ENCODE results near the gene PSME4. TPM values are rescaled to one million over a fixed set of nuclear protein-coding genes. Genes with fewer than 3 reads are reported as not detected.

The PSME4 gene
- polyA plus RNA-seq, 1 experiment: 52.0 TPM

GRCh38 chr2:53867169-53867568, 103.6 kb downstream of the PSME4 start:
- no peak for TF ChIP-seq CTCF (IDR thresholded peaks at IDR 0.05; ENCODE audit: low read depth, low read length)
- H3K4me3 ChIP-seq (ENCODE audit: low read depth, low read length): no peak overlapping the region
- DNase-seq (ENCODE audit: low read depth, low spot score): no peak
- H3K27ac ChIP-seq (ENCODE audit: low read depth, low read length): no peak overlapping the region
- ChIA-PET CTCF (interaction anchor here (1.6 kb wide), 1 partner anchor 9 kb away, joined by 8 read pairs; no protein-coding TSS in a partner anchor), POLR2A (interaction anchor here (0.6 kb wide), 1 partner anchor 45 kb away, joined by 4 read pairs; no protein-coding TSS in a partner anchor)
- H3K27me3 ChIP-seq (ENCODE audit: control insufficient read depth, insufficient read depth, low read length): no peaks in the 10 kb centered on the region
- no peaks in the 10 kb centered on the region for H3K9me3 ChIP-seq (ENCODE audit: control insufficient read depth, insufficient read depth, low read length)

GRCh38 chr2:53865962-53866361, 104.8 kb downstream of the PSME4 start:
- Histone ChIP-seq H3K9me3 (ENCODE audit: control insufficient read depth, insufficient read depth, low read length) (no peaks in the 10 kb centered on the region), H3K27me3 (ENCODE audit: control insufficient read depth, insufficient read depth, low read length) (no peaks in the 10 kb centered on the region), H3K27ac (ENCODE audit: low read depth, low read length) (no peak overlapping the region), H3K4me3 (ENCODE audit: low read depth, low read length) (no peak overlapping the region)
- no peak for TF ChIP-seq CTCF (IDR thresholded peaks at IDR 0.05; ENCODE audit: low read depth, low read length)
- DNase-seq (ENCODE audit: low read depth, low spot score): no peak
- ChIA-PET POLR2A (interaction anchor here (0.6 kb wide), 1 partner anchor 28 kb away, joined by 3 read pairs; no protein-coding TSS in a partner anchor), CTCF (interaction anchor here (1.6 kb wide), 1 partner anchor 8 kb away, joined by 8 read pairs; no protein-coding TSS in a partner anchor)

- no peak overlapping the region for H3K27ac ChIP-seq (ENCODE audit: low read depth, low read length)
- no peaks in the 10 kb centered on the region for H3K27me3 ChIP-seq (ENCODE audit: control insufficient read depth, insufficient read depth, low read length)
- no peak for TF ChIP-seq CTCF (IDR thresholded peaks at IDR 0.05; ENCODE audit: low read depth, low read length)
- POLR2A ChIA-PET: no interaction called here
- no peak overlapping the region for H3K4me3 ChIP-seq (ENCODE audit: low read depth, low read length)
- CTCF ChIA-PET: no interaction called here
- no peaks in the 10 kb centered on the region for H3K9me3 ChIP-seq (ENCODE audit: control insufficient read depth, insufficient read depth, low read length)
- DNase-seq (ENCODE audit: low read depth, low spot score): no peak
These were observed 105.5 kb downstream of the PSME4 start for GRCh38 chr2:53865264-53865663.

- Histone ChIP-seq H3K4me3 (ENCODE audit: low read depth, low read length) (no peak overlapping the region), H3K9me3 (ENCODE audit: control insufficient read depth, insufficient read depth, low read length) (no peaks in the 10 kb centered on the region), H3K27me3 (ENCODE audit: control insufficient read depth, insufficient read depth, low read length) (no peaks in the 10 kb centered on the region), H3K27ac (ENCODE audit: low read depth, low read length) (no peak overlapping the region)
- DNase-seq (ENCODE audit: low read depth, low spot score): no peak
- no peak for TF ChIP-seq CTCF (IDR thresholded peaks at IDR 0.05; ENCODE audit: low read depth, low read length)
- ChIA-PET POLR2A (no interaction called here), CTCF (no interaction called here)
These were observed 107.1 kb downstream of the PSME4 start for GRCh38 chr2:53863538-53864227.

GRCh38 chr2:53861824-53862223, 109.0 kb downstream of the PSME4 start:
- TF ChIP-seq CTCF (IDR thresholded peaks at IDR 0.05; ENCODE audit: low read depth, low read length): no peak
- Histone ChIP-seq H3K27ac (ENCODE audit: low read depth, low read length) (no peak overlapping the region), H3K9me3 (ENCODE audit: control insufficient read depth, insufficient read depth, low read length) (no peaks in the 10 kb centered on the region), H3K4me3 (ENCODE audit: low read depth, low read length) (no peak overlapping the region), H3K27me3 (ENCODE audit: control insufficient read depth, insufficient read depth, low read length) (no peaks in the 10 kb centered on the region)
- ChIA-PET CTCF (interaction anchor here (0.6 kb wide), 2 partner anchors 14 to 70 kb away, joined by 4 read pairs; no protein-coding TSS in a partner anchor), POLR2A (interaction anchor here (1.3 kb wide), 1 partner anchor 11 kb away, joined by 12 read pairs; no protein-coding TSS in a partner anchor)
- no peak for DNase-seq (ENCODE audit: low read depth, low spot score)
